ENCODE data around the gene TRAPPC6A.

The TRAPPC6A gene

GRCh38 chr19:45177817-45178261 lies at the start of gene TRAPPC6A:
TSS of gene TRAPPC6A (minus strand) at chr19:45178237. CDS start at chr19:45178218, 19 bp downstream.
- DNase-seq (ENCODE audit: low read depth) = peak; percentile 75
- no peak for TF ChIP-seq CTCF (conservative IDR thresholded peaks at IDR 0.05; ENCODE audit: low read length)

DNA sequence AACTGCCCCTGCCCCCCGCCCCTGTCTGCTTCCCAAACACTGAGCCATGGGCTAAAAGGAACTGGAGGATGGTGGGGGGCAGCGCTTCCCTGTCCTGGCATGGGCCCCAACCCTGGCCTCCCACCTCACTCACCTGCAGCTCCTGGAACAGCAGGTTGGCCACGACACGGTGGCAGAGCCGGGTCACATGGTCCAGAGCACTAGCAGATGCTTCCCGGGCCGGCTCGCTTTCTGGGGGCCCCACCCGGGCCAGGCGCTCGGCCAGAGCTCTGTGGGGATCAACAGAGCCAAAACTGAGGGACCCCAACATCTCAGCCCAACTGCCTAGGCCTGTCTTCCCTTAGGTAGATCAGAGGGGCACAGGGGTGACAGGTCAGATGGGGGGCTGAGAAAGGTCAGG lies 46.6 kb upstream of the TRAPPC6A start:
- no peak overlapping the region for H3K4me3 ChIP-seq (ENCODE audit: low read length)
- TF ChIP-seq CTCF (conservative IDR thresholded peaks at IDR 0.05; ENCODE audit: low read length) = no peak
- no peak for DNase-seq (ENCODE audit: low read depth)

More at GRCh38 chr19:45177817-45178261, at the start of gene TRAPPC6A:
- peak within 1 kb of the TSS; percentile 99 for H3K4me3 ChIP-seq (ENCODE audit: low read length)

DNA sequence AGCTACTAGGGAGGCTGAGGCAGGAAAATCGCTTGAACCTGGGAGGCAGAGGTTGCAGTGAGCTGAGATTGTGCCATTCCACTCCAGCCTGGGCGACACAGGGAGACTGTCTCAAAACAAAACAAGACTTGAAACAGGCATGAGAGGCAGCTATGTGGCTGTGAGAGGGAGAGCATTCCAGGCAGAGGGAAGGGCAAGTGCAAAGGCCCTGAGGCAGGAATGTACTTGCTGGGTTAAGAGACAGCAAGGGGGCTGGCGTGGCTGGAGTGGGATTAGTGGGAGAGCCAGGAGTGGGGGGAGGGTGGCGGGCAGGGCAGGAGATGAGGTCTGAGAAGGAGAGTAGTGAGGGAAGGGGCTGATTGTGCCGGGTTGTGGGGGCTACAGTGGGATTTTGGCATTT lies 45.8 kb upstream of the TRAPPC6A start:
- H3K4me3 ChIP-seq (ENCODE audit: low read length) = no peak overlapping the region
- TF ChIP-seq CTCF (conservative IDR thresholded peaks at IDR 0.05; ENCODE audit: low read length) = no peak
- no peak for DNase-seq (ENCODE audit: low read depth)

DNA sequence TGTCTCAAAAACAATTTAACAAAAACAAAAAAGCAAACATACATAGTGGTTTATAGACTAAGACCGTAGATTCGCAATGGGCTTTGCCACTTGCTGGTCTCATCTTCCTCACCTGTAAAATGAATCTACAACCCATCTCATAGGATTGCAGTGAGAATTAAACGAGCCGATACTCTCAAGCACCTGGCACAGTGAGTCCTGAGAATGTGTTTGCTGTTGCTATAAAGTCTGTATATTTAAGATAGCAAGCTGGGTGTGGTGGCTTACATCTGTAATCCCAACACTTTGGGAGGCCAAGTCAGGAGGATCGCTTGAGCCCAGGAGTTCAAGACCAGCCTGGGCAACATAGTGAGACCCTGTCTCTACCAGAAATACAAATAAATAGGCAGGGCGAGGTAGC lies 44.7 kb upstream of the TRAPPC6A start:
- no peak for TF ChIP-seq CTCF (conservative IDR thresholded peaks at IDR 0.05; ENCODE audit: low read length)
- no peak overlapping the region for H3K4me3 ChIP-seq (ENCODE audit: low read length)
- no peak for DNase-seq (ENCODE audit: low read depth)

- peak; percentile 24 for DNase-seq (ENCODE audit: low read depth)
- no peak overlapping the region for H3K4me3 ChIP-seq (ENCODE audit: low read length)
- no peak for TF ChIP-seq CTCF (conservative IDR thresholded peaks at IDR 0.05; ENCODE audit: low read length)
Measured at GRCh38 chr19:45218911-45219743, 41.1 kb upstream of the TRAPPC6A start.

DNA sequence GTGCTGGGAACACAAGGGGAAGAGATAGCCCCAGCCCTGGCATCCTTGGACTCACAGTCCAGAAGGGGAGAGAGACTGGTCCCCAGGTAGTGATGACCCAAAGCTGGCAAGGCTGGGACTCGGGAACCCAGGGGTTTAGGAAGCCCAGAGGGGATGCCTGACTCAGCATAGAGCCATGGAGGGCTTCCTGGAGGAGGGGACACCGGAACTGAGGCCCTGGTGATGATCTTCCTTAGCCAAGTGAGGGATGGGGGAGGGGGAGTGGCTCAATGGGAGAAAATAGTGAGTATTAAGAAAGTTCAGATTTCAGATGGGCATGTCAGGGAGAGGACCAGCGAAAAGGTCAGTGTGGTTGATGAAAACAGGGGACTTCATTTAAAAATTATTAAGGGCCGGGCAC lies 40.4 kb upstream of the TRAPPC6A start:
- H3K4me3 ChIP-seq (ENCODE audit: low read length) = no peak overlapping the region
- no peak for TF ChIP-seq CTCF (conservative IDR thresholded peaks at IDR 0.05; ENCODE audit: low read length)
- DNase-seq (ENCODE audit: low read depth) = no peak

- DNase-seq (ENCODE audit: low read depth) = no peak
- no peak for TF ChIP-seq CTCF (conservative IDR thresholded peaks at IDR 0.05; ENCODE audit: low read length)
- no peak overlapping the region for H3K4me3 ChIP-seq (ENCODE audit: low read length)
Measured at GRCh38 chr19:45217957-45218334, 39.9 kb upstream of the TRAPPC6A start.

All from AG10803 (cell line).